ENCODE measurements around the gene C17orf58.

DNA sequence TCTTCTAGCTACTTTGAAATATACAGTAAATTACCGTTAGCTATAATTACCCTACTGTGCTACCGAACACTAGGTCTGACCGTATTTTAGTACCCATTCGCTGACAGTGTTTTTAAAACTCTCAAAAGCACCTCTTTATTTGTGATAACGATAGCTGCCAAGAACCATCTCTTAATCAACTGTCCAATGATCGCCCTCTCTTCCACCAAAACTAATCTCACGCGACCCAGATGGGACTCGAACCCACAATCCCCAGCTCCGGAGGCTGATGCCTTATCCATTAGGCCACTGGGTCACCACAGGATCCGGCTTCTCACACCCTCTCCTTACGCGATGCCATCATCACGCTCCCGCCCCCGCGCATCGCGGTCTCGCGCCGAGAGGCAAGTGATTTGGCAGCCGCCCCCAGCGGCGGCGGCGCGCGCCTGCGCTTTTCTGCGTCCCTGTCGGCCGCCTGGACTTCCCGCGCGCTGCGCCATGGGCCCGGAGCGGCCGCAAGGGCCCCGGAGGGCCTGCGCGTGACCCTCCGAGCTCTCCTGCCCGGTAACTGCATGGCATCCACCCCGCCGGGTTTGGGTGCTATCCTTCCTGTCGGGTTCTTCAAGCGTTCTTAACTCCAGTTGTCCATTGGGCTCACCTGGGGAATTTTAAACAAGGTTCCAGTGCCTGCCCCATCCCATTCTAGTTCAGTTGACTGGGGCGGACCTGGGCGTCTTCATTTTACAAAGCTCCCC, 23.6 kb upstream of the C17orf58 start:
- TF ChIP-seq, protein P1, sequence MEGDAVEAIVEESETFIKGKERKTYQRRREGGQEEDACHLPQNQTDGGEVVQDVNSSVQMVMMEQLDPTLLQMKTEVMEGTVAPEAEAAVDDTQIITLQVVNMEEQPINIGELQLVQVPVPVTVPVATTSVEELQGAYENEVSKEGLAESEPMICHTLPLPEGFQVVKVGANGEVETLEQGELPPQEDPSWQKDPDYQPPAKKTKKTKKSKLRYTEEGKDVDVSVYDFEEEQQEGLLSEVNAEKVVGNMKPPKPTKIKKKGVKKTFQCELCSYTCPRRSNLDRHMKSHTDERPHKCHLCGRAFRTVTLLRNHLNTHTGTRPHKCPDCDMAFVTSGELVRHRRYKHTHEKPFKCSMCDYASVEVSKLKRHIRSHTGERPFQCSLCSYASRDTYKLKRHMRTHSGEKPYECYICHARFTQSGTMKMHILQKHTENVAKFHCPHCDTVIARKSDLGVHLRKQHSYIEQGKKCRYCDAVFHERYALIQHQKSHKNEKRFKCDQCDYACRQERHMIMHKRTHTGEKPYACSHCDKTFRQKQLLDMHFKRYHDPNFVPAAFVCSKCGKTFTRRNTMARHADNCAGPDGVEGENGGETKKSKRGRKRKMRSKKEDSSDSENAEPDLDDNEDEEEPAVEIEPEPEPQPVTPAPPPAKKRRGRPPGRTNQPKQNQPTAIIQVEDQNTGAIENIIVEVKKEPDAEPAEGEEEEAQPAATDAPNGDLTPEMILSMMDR (IDR thresholded peaks at IDR 0.05), result peak; percentile 34 to 81 (median 56)
- TF ChIP-seq POLR2A (IDR thresholded peaks at IDR 0.05) (peak; percentile 41), POLR2AphosphoS5 (IDR thresholded peaks at IDR 0.05) (peak; percentile 94)
